ENCODE data around the gene EZH2. TPM values are rescaled to one million over a fixed set of nuclear protein-coding genes. Genes with fewer than 3 reads are reported as not detected.

The EZH2 gene
- total RNA-seq, 4 donors from 2014 or later: 6.8 to 22.4 (median 8.2) TPM

- Histone ChIP-seq H3K27me3 (no peaks in the 10 kb centered on the region), H3K36me3 (peaks cover 15% of the 10 kb centered on the region), H3K9me3 (no peaks in the 10 kb centered on the region), H3K4me1 (no peaks in the 10 kb centered on the region), H3K27ac (no peak overlapping the region), H3K4me3 (no peak overlapping the region)
- no peak for DNase-seq (ENCODE audit: low spot score in 2 of 2)
- 72% methylated on average over 5 of the region's 5 CpGs for WGBS
- TF ChIP-seq POLR2AphosphoS5 (IDR thresholded peaks at IDR 0.05) (no peak), POLR2A (IDR thresholded peaks at IDR 0.05) (no peak), EP300 (IDR thresholded peaks at IDR 0.05) (no peak)
- TF ChIP-seq, protein P1, sequence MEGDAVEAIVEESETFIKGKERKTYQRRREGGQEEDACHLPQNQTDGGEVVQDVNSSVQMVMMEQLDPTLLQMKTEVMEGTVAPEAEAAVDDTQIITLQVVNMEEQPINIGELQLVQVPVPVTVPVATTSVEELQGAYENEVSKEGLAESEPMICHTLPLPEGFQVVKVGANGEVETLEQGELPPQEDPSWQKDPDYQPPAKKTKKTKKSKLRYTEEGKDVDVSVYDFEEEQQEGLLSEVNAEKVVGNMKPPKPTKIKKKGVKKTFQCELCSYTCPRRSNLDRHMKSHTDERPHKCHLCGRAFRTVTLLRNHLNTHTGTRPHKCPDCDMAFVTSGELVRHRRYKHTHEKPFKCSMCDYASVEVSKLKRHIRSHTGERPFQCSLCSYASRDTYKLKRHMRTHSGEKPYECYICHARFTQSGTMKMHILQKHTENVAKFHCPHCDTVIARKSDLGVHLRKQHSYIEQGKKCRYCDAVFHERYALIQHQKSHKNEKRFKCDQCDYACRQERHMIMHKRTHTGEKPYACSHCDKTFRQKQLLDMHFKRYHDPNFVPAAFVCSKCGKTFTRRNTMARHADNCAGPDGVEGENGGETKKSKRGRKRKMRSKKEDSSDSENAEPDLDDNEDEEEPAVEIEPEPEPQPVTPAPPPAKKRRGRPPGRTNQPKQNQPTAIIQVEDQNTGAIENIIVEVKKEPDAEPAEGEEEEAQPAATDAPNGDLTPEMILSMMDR (IDR thresholded peaks at IDR 0.05): no peak
These were observed 58.8 kb downstream of the EZH2 start for GRCh38 chr7:148825338-148825737.

DNA sequence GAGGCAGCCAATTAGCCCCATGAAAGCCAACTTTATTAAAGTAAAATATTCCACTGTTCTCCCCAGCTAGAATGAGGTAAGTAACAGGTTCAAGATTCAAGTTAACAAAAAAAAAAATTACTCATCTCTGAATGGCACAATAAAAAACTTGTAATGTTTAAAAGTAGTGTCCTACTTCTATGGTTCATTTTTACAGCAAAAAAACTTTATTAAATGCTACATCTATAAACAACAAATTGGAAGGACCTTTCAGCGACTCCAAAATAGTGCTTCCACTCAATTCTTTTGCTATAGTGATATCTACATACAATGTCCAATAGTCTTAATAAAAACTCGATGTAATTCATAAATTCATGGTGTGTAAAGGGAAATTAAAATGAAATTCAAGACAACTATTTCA lies 59.2 kb downstream of the EZH2 start:
- no peaks in the 10 kb centered on the region for H3K9me3 ChIP-seq
- H3K27ac ChIP-seq: no peak overlapping the region
- no peaks in the 10 kb centered on the region for H3K4me1 ChIP-seq
- no peaks in the 10 kb centered on the region for H3K27me3 ChIP-seq
- peaks cover 15% of the 10 kb centered on the region for H3K36me3 ChIP-seq
- no peak for DNase-seq (ENCODE audit: low spot score in 2 of 2)
- 98% methylated on average over 2 of the region's 2 CpGs for WGBS
- H3K4me3 ChIP-seq: no peak overlapping the region
- no peak for TF ChIP-seq EP300 (IDR thresholded peaks at IDR 0.05)
- TF ChIP-seq, protein P1 (IDR thresholded peaks at IDR 0.05): no peak
- TF ChIP-seq POLR2A (IDR thresholded peaks at IDR 0.05): no peak
- TF ChIP-seq POLR2AphosphoS5 (IDR thresholded peaks at IDR 0.05): no peak

- WGBS: 91% methylated on average over 2 of the region's 2 CpGs
These were observed 62.7 kb downstream of the EZH2 start for GRCh38 chr7:148821422-148821821.

GRCh38 chr7:148819697-148820360 lies 64.3 kb downstream of the EZH2 start:
- Histone ChIP-seq H3K9me3 (no peaks in the 10 kb centered on the region), H3K4me1 (no peaks in the 10 kb centered on the region), H3K36me3 (peaks cover 40% of the 10 kb centered on the region), H3K27me3 (no peaks in the 10 kb centered on the region), H3K27ac (no peak overlapping the region), H3K4me3 (no peak overlapping the region)
- 85% methylated on average over 6 of the region's 6 CpGs for WGBS
- TF ChIP-seq POLR2AphosphoS5 (IDR thresholded peaks at IDR 0.05) (no peak), EP300 (IDR thresholded peaks at IDR 0.05) (no peak), POLR2A (IDR thresholded peaks at IDR 0.05) (no peak)
- TF ChIP-seq, protein P1 (IDR thresholded peaks at IDR 0.05): no peak
- no peak for DNase-seq (ENCODE audit: low spot score in 2 of 2)

More at GRCh38 chr7:148821422-148821821, 62.7 kb downstream of the EZH2 start:
- no peak for TF ChIP-seq POLR2AphosphoS5 (IDR thresholded peaks at IDR 0.05)
- TF ChIP-seq EP300 (IDR thresholded peaks at IDR 0.05): no peak
- no peak for TF ChIP-seq POLR2A (IDR thresholded peaks at IDR 0.05)
- TF ChIP-seq, protein P1 (IDR thresholded peaks at IDR 0.05): no peak
- no peak overlapping the region for H3K4me3 ChIP-seq
- peaks cover 30% of the 10 kb centered on the region for H3K36me3 ChIP-seq
- no peaks in the 10 kb centered on the region for H3K4me1 ChIP-seq
- H3K27ac ChIP-seq: no peak overlapping the region
- no peak for DNase-seq (ENCODE audit: low spot score in 2 of 2)
- H3K9me3 ChIP-seq: no peaks in the 10 kb centered on the region
- H3K27me3 ChIP-seq: no peaks in the 10 kb centered on the region

DNA sequence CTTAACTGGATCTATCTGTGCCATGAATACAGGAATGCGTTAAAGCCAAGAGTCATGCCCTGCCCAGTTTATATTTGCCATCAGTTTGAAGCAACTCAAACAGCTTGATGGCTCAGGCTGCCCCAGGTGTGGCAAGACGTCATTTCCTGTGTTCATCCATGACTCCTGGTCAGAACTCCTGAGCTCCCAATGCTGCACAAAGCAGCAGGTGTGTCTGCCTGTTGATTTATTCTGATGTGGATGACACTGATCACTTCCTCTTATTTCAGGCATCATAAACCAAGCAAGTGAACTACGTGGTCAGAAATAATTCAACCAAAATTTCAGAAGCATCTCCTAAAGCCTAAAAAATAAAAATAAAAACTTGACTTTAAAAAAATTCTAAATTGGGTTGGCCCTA lies 68.5 kb downstream of the EZH2 start:
- WGBS: 85% methylated on average over 3 of the region's 3 CpGs
- H3K4me3 ChIP-seq: no peak overlapping the region
- peaks cover 49% of the 10 kb centered on the region for H3K36me3 ChIP-seq
- H3K27me3 ChIP-seq: no peaks in the 10 kb centered on the region
- DNase-seq (ENCODE audit: low spot score in 2 of 2): no peak
- no peaks in the 10 kb centered on the region for H3K4me1 ChIP-seq
- no peaks in the 10 kb centered on the region for H3K9me3 ChIP-seq
- no peak overlapping the region for H3K27ac ChIP-seq
- TF ChIP-seq POLR2A (IDR thresholded peaks at IDR 0.05) (no peak), EP300 (IDR thresholded peaks at IDR 0.05) (no peak), POLR2AphosphoS5 (IDR thresholded peaks at IDR 0.05) (no peak)
- TF ChIP-seq, protein P1 (IDR thresholded peaks at IDR 0.05): no peak
